Gastrocnemius medialis (tissue), 4 donors: ENCODE results near the gene DDI1.

ENCODE experiments used
- CTCF ChIP-seq, 5 experiments: fragments of 450-650 bp in 3 of 5; fragments of 200-600 bp in 2 of 5; sonication (generic) in 2 of 5; IDR thresholded peaks in 4 of 5; conservative IDR thresholded peaks in 1 of 5; 1 replicate in 4 of 5; 2 replicates in 1 of 5; pipeline ENCODE4 v1.5.1; 2016 to 2019; ENCODE audit warnings: antibody characterized with exemption in 5 of 5, mild to moderate bottlenecking in 3 of 5, moderate library complexity in 3 of 5
- POLR2A ChIP-seq, 2 donors: fragments of 450-650 bp; IDR thresholded peaks; one replicate each; pipeline ENCODE4 v1.6.1; 2017; ENCODE audit warnings: antibody characterized with exemption in 2 of 2, mild to moderate bottlenecking in 2 of 2, moderate library complexity in 2 of 2

DNA sequence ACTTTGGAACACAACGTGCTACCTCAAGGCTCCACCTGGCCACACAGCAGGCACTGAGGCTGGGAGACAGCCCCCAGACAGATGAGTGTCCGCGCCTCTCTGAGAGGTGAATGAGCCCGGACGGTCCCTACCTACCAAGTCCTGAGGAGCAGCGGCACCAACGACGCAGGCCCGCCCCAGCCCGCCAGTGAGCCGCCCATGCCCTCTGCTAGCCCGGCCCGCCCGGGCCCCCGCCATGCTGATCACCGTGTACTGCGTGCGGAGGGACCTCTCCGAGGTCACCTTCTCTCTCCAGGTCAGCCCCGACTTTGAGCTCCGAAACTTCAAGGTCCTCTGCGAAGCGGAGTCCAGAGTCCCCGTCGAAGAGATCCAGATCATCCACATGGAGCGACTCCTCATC lies at the start of gene DDI1:
- TF ChIP-seq CTCF (IDR thresholded peaks at IDR 0.05 in 4 of 5, conservative IDR thresholded peaks at IDR 0.05 in 1 of 5) (no peak), POLR2A (IDR thresholded peaks at IDR 0.05) (no peak)
